ENCODE measurements around the gene SDCCAG8.

The SDCCAG8 gene

DNA sequence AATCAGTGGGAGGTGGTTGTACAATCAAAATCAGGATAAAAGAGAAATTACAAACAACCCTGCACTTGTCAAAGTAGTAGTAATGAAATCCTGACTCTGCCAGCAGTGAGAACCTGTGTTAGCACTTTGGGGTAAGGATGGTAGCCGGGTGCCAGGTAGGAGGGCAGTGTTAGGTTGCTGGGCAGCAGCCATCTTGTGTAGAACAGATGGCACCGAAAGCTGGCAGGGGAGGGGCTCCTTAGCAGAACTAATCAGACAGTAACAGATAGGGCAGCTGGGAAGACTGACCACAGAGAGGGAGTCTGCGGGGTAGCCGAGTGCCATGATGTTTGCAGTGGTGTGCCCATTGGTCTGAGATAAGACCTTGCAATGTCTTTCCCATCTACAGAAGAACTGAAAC is 137.3 kb downstream of the SDCCAG8 start:
- no peak for DNase-seq

GRCh38 chr1:243394066-243394465 is 138.2 kb downstream of the SDCCAG8 start:
- no peak for DNase-seq

DNA sequence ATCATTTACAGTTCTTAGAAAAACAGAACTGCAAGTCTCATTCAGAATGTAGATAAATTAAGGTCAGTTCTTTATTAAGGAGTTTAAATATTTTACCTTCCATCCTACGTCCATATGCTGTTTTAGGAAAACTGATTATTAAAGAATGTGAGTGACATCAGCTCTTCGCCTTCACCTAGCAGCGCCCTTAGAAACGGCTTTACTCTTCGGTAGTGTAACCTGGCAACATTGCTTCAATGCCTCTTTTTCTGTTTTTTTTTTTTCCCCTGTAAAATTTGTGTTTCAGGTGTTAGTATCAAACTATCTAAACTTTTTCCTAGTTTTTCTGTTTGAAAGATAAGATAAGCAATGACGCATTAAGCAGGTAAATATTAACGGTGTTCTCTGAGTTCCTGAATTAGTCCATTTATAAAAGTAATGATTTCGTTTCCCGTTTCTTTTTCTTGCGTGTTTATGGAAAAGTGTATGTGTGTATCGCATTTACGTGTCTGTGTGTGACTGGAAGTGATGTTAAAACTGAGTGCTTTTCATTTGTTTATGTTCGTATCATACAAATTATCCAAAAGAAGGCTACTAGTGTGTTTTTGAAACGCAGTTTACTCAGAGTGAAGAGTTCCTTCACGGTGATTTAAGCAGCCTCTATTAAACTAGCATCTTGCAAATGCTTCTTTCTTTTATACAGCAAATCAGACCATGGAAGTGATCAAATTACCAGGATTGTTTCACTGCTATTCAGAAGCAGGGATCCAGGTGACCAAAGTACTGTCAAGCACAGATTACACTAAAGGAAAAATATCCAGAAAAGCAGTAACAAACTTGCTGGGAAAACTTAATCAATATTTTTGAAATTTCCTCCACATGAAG is 139.0 kb downstream of the SDCCAG8 start:
- no peak for DNase-seq

GRCh38 chr1:243396424-243396823 is 140.6 kb downstream of the SDCCAG8 start:
- no peak for DNase-seq

DNA sequence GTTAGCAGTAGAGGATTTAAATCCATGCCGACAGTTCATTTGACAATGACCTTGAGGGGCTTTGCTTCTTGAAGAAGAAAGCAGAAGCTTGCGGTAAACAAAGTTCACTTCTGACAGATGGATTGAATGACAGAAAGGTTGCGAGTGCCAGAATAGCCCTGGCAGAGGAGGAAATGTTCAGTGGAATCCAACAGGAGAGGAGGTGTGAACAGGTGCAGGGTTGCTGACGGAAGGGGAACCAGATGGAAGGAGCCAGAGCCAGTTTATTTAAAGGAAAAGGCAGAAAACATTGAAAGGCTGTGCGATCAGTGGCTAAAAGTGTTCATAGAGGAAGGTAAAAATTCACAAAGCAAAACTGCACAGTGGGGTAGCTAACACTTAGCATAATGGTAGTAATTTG is 141.0 kb downstream of the SDCCAG8 start:
- no peak for DNase-seq

- DNase-seq, result no peak
Measured at GRCh38 chr1:243397613-243398321, 141.9 kb downstream of the SDCCAG8 start.

DNA sequence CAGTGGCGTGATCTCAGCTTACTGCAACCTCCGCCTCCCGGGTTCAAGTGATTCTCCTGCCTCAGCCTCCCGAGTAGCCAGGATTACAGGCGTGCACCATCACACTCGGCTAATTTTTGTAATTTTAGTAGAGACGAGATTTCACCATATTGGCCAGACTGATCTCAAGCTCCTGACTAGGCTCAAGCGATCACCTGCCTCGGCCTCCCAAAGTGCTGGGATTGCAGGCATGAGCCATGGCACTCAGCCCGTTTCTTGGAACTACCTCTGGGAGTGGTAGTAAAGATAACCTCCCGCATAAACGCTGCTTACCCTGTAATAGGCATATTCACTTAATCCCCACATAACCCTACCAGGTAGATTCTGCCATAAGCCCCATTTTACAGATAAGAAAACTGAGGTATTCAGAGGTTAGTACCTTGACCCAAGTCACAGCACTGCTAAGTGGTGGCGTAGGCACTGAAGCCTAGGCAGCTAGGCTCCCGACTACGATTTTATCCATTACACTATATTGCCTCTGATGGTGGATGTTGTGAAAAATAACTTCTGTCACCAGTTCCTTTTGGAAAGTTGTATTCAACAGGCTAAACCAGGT is 143.8 kb downstream of the SDCCAG8 start:
- DNase-seq, result no peak

DNA sequence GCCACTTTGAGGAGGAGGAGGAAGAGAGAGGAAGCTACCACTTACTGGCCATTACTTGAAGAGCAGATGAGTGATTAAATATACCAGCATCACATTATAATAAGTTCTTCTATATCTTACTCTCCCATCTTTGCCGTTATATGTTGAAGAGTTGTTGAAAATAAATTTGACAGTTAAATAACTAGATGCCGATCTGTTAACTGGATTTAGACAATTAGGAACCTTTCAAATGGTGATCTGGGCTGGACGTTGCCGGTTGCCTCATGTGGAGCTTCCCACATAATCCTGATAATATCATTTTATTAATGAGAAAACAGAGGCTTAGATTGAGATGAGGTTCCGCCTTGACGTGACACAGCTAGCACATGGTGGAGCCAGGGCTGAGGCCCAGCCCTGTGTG is 147.0 kb downstream of the SDCCAG8 start:
- DNase-seq, result no peak

DNA sequence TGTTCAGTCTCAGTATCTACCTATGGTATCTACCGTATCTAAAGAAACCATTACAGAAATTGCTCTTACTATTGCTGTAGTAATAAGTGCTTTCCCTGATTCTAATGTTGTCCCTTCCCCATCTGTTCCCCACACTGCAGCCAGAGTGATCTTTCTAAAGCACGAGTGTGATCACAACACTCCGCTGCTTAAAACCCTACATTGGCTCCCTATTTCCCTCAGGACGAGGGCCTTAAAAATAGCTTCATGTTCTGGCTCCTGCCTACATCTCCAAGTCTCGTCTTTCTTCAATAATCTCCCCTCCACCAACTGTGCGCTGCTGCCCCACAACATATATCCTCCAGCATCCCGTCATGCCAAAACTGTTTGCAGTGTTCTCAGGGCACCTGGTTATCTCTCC is 150.6 kb downstream of the SDCCAG8 start:
- no peak for DNase-seq

- DNase-seq, result no peak
Measured at GRCh38 chr1:243407284-243408018, 151.6 kb downstream of the SDCCAG8 start.

DNA sequence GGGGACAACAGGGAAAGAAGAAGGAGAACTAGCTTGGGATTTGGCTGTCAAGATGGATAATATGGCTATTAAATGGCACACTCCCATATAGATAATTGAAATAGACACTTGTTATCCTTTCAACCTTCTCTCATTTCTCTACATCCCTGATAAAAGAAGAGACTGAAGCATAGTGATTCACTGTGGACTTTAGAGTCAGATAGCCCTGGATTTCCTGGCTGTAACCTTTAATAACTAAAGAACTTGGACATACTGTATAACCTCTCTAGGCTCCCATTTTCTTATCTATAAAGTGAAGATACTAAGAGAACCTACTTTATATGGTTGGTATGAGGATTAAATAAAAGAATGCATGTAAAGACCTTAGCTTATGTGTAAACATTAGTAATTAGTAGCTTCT is 152.6 kb downstream of the SDCCAG8 start:
- DNase-seq, result no peak

DNA sequence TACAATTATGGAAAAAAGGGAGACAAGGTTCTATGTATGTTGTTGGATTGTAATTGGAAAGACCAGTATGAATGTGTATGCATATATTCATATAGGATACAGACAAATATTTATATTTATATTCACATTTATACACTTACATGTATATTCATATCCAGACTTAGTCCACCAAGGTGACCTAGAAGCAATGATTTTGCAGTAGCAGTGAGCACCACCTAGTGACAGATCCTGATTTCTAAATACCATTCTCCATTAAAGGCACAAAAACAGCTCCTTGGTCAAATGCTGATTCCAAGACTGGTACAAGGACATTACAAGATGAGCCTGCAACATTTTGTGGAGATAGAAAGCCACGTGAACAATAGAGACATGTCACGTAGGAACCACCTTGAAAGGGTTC is 153.4 kb downstream of the SDCCAG8 start:
- no peak for DNase-seq

DNA sequence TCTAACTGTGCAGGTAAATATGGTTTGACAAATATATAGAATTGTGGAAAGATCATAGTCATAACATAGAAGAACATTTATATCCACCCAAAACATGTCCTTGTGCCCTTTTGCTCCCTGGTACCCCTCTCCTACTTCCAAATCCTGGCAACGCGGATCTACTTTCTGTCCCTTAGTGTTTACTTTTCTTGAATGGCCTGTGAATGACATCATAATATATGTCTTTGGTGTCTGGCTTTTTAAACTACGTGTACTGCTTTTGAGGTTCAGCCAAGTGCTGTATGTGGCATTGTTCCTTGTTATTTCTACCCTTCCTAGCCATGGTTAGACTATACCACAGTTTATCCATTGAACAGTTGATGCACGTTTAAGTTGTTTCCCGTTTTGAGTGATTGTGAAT is 155.6 kb downstream of the SDCCAG8 start:
- DNase-seq, result no peak

DNA sequence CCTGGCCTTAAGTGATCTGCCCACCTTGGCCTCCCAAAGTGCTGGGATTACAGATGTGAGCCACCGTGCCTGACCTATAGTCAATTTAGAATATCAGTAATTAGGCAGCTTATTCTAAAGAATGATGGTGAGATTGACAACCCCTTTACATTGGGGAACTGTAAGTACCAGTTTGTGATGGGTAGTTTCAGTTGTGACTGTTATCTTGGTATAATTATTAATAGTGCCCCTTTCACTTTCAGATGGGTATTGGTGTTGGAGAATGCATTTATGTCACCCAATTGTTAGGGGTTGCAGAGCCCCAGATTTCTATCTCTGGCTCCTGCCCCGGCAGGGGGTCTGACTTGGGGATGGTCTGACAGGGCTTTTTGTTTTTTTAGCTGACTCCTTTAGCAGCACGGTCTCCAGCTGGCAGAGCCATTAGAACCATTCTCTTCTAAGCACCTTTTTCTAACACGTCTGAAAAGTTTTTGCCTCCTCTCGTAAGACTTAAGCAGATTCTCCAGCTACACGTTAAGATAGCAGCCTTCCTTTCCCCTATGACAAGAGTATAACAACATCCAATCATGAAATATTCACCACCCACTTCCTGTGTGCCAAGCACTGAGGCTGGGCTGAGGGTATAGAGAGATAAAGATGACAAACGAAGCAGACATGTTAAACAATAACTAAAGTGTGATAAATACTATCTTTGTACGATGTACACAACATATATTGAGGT is 157.8 kb downstream of the SDCCAG8 start:
- no peak for DNase-seq

- no peak for DNase-seq
Measured at GRCh38 chr1:243414152-243414494, 158.3 kb downstream of the SDCCAG8 start.

DNA sequence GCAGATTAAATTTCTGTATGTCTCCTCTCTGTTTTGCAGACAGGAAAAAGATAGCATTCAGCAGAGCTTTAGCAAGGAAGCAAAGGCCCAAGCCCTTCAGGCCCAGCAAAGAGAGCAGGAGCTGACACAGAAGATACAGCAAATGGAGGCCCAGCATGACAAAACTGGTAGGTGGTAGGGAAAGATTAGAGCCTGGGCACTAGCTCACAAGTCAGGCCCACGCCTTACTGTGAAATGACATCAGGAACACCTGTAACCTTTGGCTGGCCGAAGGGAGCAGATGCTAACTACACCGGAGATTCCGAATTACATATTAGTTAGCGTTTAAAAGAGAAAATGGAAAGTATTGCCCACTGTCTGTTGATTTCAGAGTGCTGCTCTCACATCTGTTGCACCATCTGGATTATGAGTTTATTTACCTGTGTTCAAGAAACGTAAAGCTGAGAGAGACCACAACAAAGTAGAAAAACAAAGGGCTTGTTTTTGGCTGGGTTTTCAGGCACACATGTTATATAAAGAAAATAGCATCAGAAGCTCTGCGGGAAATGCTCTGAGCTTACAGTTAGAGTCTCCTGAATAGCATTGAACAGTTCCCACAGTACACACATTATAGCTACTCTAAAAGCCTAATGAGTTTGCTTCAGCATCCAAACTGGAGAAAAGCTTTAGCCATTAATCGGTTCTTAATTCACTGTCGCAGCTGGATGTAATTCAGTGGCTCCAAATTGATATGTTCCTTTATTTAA is 160.0 kb downstream of the SDCCAG8 start:
- no peak for DNase-seq

DNA sequence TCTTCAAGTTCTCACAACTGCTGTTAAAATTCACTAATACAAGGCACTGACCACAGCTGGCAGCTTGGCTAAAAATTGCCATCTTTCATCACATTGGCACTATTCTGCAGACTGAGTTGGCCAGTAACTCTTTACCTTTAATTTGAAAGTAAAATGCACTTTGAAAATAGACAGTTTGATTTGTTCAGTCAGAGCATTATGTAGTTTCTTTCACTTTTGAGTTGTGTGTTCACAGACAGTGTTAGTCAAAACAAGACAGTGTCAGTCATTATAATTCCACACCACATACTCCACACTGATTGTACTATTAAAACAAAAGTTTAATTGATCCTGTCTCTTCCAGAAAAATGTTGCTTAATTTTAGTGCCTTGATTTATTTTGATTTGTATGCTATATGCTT is 160.7 kb downstream of the SDCCAG8 start:
- DNase-seq, result no peak

DNA sequence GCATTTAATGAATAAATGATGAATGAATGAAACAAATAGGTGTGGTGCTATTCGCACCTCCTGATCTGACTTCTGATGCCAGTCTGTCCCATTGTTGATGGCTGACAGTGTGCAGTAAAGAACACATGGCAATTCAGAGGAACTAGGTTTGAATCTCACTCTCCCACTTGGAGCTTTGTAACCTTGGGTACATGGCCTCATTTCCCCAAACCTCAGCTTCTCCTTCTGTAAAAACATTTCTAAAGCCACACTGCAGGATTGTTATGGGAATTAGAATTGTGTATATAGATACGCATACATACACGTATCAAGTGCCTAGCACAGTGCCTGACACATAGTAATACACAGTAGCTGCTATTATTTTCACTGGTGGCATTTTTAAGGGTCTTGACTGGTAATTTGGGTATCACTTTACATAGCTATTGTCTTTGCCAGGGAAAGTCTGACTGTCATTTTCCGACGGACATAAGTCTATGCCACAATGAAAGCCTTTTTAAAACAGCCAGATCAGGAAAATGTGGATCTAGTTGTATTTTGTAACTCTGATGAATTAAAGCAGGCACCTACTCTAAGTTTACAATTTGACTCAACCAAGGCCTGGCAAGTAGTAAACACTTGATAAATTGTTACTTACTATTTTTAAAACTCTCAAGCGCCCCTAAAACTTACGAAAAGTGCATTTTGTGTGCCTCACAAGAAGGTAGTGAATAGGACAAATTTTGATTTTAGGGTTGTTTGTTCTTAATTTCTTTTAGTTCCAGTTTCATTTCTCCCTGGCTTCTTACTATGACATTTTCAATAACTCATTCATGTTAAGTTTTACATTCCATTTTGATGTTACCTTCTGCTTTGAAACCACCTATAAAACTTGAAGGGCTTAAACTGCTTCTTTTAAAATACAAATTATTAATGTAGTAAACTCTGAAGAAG is 164.4 kb downstream of the SDCCAG8 start:
- DNase-seq, result no peak

- DNase-seq, result peak; percentile 1
Measured at GRCh38 chr1:243420946-243421685, 165.3 kb downstream of the SDCCAG8 start.

DNA sequence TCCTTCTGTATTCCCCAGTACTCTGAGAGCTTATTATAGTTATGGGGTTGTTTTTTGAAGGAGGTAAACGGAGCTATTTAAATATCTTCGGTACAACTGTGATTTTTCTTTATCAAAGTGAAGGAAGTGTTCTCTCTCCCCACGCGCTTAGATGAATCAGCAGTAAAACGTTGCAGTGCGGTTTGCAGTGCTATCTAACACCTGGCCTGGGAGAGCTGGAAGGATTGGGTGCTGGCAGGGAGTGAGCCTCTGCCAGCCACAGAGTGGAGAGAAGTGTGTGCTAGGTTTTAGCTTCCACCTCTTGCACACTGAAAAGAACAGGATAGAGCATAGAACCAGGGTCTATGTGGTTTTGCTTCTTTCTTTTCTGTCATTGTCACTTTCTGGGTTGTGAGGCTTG is 165.9 kb downstream of the SDCCAG8 start:
- no peak for DNase-seq

Measured in right kidney (tissue), 1 donor.